SK-N-DZ (cell line): ENCODE data around the gene AMELY. TPM values are rescaled to one million over a fixed set of nuclear protein-coding genes. Genes with fewer than 3 reads are reported as not detected.
"Not testable (repeated sequence)": the region's sequence is repeated elsewhere in the genome, so short reads cannot be mapped to it uniquely, and the experiment has no call there.

Source experiments
- DNase-seq: peaks from one replicate; pipeline ENCODE4 v3.0.0-alpha.2; 2015; ENCODE audit warnings: low spot score
- polyA plus RNA-seq, 2 experiments: library from polyadenylated mRNA; depleted of rRNA; stranded (reverse); fragments of >200 nt; gene quantifications; 2 replicates each; pipeline ENCODE4 v1.2.3, GENCODE V29; 2014

The AMELY gene
- not detected in 2 replicates for polyA plus RNA-seq (2014; cell fraction: cytosol; rRNA removed)
- polyA plus RNA-seq (2014; cell fraction: nucleus; rRNA removed) = not detected in 2 replicates

- DNase-seq = no peak
These were observed at the start of gene AMELY for GRCh38 chrY:6911253-6911881. AMELY (minus strand) TSS chrY:6911752; CDS start chrY:6872608, 39,144 bp downstream.

GRCh38 chrY:6949947-6950346 lies 38.4 kb upstream of the AMELY start:
- DNase-seq = no peak

- DNase-seq = no peak
These were observed 36.8 kb upstream of the AMELY start for GRCh38 chrY:6948378-6948777.

- no peak for DNase-seq
These were observed 36.1 kb upstream of the AMELY start for GRCh38 chrY:6947695-6948094.

GRCh38 chrY:6935497-6935896 lies 23.9 kb upstream of the AMELY start:
- no peak for DNase-seq

GRCh38 chrY:6931779-6932396 lies 20.3 kb upstream of the AMELY start:
- DNase-seq = no peak

- no peak for DNase-seq
These were observed 17.7 kb upstream of the AMELY start for GRCh38 chrY:6929237-6929636.

GRCh38 chrY:6928265-6928664 lies 16.7 kb upstream of the AMELY start:
- no peak for DNase-seq

- no peak for DNase-seq
These were observed 9.5 kb upstream of the AMELY start for GRCh38 chrY:6921061-6921460.

- DNase-seq = no peak
These were observed 1.8 kb upstream of the AMELY start for GRCh38 chrY:6913362-6913761.

GRCh38 chrY:6910372-6911252 lies 940 bp downstream of the AMELY start, which contains the start of gene TBL1Y:
TBL1Y (plus strand) TSS chrY:6910697; CDS start chrY:7025085, 114,388 bp downstream.
- DNase-seq = no peak

GRCh38 chrY:6909856-6910255 lies 1.7 kb downstream of the AMELY start:
- DNase-seq = no peak

- DNase-seq = no peak
These were observed 2.4 kb downstream of the AMELY start for GRCh38 chrY:6909118-6909521.

GRCh38 chrY:6908021-6908420 lies 3.5 kb downstream of the AMELY start:
- not testable (repeated sequence) for DNase-seq

GRCh38 chrY:6907591-6907990 lies 4.0 kb downstream of the AMELY start:
- DNase-seq = no peak

GRCh38 chrY:6902116-6902515 lies 9.4 kb downstream of the AMELY start:
- DNase-seq = not testable (repeated sequence)

- no peak for DNase-seq
These were observed 16.3 kb downstream of the AMELY start for GRCh38 chrY:6895236-6895635.

GRCh38 chrY:6894496-6894895 lies 17.1 kb downstream of the AMELY start:
- DNase-seq = no peak

GRCh38 chrY:6849384-6849783 lies 62.2 kb downstream of the AMELY start:
- no peak for DNase-seq

GRCh38 chrY:6842650-6843049 lies 68.9 kb downstream of the AMELY start:
- DNase-seq = not testable (repeated sequence)
